ENCODE data around the gene EIF4G3.

DNA sequence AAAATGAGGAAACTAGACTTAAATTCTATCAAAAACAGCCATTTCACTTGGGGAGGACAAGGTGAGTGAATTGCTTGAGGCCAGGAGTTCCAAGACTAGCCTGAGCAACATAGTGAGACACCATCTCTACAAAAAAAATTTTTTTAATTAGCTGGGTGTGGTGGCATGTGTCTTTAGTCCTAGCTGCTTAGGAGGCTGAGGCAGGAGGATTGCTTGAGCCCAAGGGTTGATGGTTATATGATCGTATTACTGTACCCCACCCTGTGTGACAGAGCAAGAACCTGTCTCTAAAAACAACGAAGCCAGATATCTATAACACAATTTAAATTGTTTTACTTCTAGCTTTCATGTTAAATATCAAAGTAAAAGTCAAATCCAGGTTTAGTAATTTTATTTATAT lies 263.5 kb downstream of the EIF4G3 start:
- TF ChIP-seq, protein P1, sequence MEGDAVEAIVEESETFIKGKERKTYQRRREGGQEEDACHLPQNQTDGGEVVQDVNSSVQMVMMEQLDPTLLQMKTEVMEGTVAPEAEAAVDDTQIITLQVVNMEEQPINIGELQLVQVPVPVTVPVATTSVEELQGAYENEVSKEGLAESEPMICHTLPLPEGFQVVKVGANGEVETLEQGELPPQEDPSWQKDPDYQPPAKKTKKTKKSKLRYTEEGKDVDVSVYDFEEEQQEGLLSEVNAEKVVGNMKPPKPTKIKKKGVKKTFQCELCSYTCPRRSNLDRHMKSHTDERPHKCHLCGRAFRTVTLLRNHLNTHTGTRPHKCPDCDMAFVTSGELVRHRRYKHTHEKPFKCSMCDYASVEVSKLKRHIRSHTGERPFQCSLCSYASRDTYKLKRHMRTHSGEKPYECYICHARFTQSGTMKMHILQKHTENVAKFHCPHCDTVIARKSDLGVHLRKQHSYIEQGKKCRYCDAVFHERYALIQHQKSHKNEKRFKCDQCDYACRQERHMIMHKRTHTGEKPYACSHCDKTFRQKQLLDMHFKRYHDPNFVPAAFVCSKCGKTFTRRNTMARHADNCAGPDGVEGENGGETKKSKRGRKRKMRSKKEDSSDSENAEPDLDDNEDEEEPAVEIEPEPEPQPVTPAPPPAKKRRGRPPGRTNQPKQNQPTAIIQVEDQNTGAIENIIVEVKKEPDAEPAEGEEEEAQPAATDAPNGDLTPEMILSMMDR (IDR thresholded peaks at IDR 0.05): no peak
- no peak for TF ChIP-seq POLR2A (IDR thresholded peaks at IDR 0.05)
